HG03460 (cell line): ENCODE data around the gene SHANK1.

Experiments
- ATAC-seq: cut with Tn5 transposase; IDR thresholded peaks from one replicate; pipeline ENCODE4 v1.9.1; 2021; ENCODE audit not compliant: unreplicated experiment

The SHANK1 gene

GRCh38 chr19:50661766-50662650, 57.6 kb downstream of the SHANK1 start:
- ATAC-seq: no peak

- ATAC-seq: no peak
These were observed 58.6 kb downstream of the SHANK1 start for GRCh38 chr19:50661023-50661422.

- ATAC-seq: no peak
These were observed 59.6 kb downstream of the SHANK1 start for GRCh38 chr19:50660088-50660366.

- ATAC-seq: no peak
These were observed 60.1 kb downstream of the SHANK1 start for GRCh38 chr19:50659318-50660087.

GRCh38 chr19:50658441-50659317, 60.9 kb downstream of the SHANK1 start:
- no peak for ATAC-seq

- ATAC-seq: no peak
These were observed 61.7 kb downstream of the SHANK1 start for GRCh38 chr19:50657712-50658440.

- no peak for ATAC-seq
These were observed 62.4 kb downstream of the SHANK1 start for GRCh38 chr19:50657222-50657669.

- ATAC-seq: no peak
These were observed 64.7 kb downstream of the SHANK1 start for GRCh38 chr19:50654882-50655281.

GRCh38 chr19:50652722-50653121, 66.9 kb downstream of the SHANK1 start:
- ATAC-seq: no peak

- no peak for ATAC-seq
These were observed 68.4 kb downstream of the SHANK1 start for GRCh38 chr19:50651174-50651573.

- ATAC-seq: no peak
These were observed 69.9 kb downstream of the SHANK1 start, which contains the start of gene C19orf81 for GRCh38 chr19:50649433-50650391. TSS of gene C19orf81 (plus strand) at chr19:50649445. CDS start at chr19:50649445, 0 bp downstream.

GRCh38 chr19:50648659-50649058, 70.9 kb downstream of the SHANK1 start:
- ATAC-seq: no peak

- no peak for ATAC-seq
These were observed 71.6 kb downstream of the SHANK1 start for GRCh38 chr19:50647879-50648615.

GRCh38 chr19:50646074-50646807, 73.4 kb downstream of the SHANK1 start:
- no peak for ATAC-seq

GRCh38 chr19:50645107-50645506, 74.5 kb downstream of the SHANK1 start:
- ATAC-seq: no peak

GRCh38 chr19:50644315-50644915, 75.2 kb downstream of the SHANK1 start:
- no peak for ATAC-seq

- ATAC-seq: no peak
These were observed 79.2 kb downstream of the SHANK1 start for GRCh38 chr19:50640368-50640767.
